Stimulated activated CD4-positive, alpha-beta T cell treated with anti-CD3 and anti-CD28 coated beads, Interleukin-4, amount 100 ng/mL, for 24 hours (primary cell): Measurements from ENCODE around the gene VTI1A.
"Not testable (repeated sequence)": the region's sequence is repeated elsewhere in the genome, so short reads cannot be mapped to it uniquely, and the experiment has no call there.

Source experiments
- DNase-seq: peaks from one replicate; pipeline ENCODE4 v3.0.0-alpha.2; 2020

The VTI1A gene

GRCh38 chr10:112842832-112843360 lies 395.9 kb downstream of the VTI1A start:
- no peak for DNase-seq

- no peak for DNase-seq
Observed at GRCh38 chr10:112843623-112844022, 396.6 kb downstream of the VTI1A start.

- no peak for DNase-seq
Observed at GRCh38 chr10:112844681-112845544, 397.9 kb downstream of the VTI1A start.

GRCh38 chr10:112847778-112848177 lies 400.8 kb downstream of the VTI1A start:
- no peak for DNase-seq

GRCh38 chr10:112848228-112848627 lies 401.2 kb downstream of the VTI1A start:
- no peak for DNase-seq

GRCh38 chr10:112848868-112849430 lies 401.9 kb downstream of the VTI1A start:
- DNase-seq: no peak

- no peak for DNase-seq
Observed at GRCh38 chr10:112849546-112849945, 402.5 kb downstream of the VTI1A start.

- DNase-seq: no peak
Observed at GRCh38 chr10:112851181-112851580, 404.2 kb downstream of the VTI1A start.

- no peak for DNase-seq
Observed at GRCh38 chr10:112851588-112852211, 404.7 kb downstream of the VTI1A start.

GRCh38 chr10:112852306-112852705 lies 405.3 kb downstream of the VTI1A start:
- DNase-seq: no peak

- DNase-seq: no peak
Observed at GRCh38 chr10:112855134-112855533, 408.1 kb downstream of the VTI1A start.

GRCh38 chr10:112857493-112857892 lies 410.5 kb downstream of the VTI1A start:
- DNase-seq: no peak

GRCh38 chr10:112858986-112859651 lies 412.1 kb downstream of the VTI1A start:
- no peak for DNase-seq

- no peak for DNase-seq
Observed at GRCh38 chr10:112859793-112860192, 412.8 kb downstream of the VTI1A start.

- not testable (repeated sequence) for DNase-seq
Observed at GRCh38 chr10:112863461-112863860, 416.4 kb downstream of the VTI1A start.
